ENCODE data around the gene KIAA1549.

Gene KIAA1549

DNA sequence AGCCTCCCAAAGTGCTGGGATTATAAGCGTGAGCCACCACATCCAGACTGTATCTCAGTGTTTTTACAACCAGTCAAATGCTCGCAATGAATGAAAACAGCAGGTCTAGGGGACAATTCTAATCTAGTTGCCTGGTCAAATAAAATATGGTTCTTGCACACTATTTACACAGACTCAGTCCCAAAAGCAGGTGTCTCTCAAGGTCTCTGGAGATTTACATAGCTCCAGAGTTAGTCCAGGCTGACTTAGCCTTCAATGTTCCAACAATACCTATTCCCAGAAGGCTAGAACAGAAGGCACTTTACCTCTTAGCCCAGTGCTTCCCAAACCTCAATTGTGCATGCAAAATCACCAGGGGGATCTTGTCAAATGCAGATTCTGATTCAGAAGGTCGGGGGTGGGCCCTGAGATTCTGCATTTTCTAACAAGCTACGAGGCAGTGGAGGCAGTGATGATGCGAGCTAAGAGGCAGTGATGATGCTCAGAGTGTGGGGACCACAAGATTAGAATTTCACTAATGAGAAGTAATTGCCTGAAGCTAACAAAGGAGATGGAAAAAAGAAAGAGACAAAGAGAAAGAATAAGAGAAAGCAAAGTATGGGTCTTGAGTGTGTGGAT lies 6.4 kb downstream of the KIAA1549 start:
- DNase-seq (ENCODE audit: low spot score) = no peak

GRCh38 chr7:138974103-138974502 lies 7.1 kb downstream of the KIAA1549 start:
- DNase-seq (ENCODE audit: low spot score) = no peak

DNA sequence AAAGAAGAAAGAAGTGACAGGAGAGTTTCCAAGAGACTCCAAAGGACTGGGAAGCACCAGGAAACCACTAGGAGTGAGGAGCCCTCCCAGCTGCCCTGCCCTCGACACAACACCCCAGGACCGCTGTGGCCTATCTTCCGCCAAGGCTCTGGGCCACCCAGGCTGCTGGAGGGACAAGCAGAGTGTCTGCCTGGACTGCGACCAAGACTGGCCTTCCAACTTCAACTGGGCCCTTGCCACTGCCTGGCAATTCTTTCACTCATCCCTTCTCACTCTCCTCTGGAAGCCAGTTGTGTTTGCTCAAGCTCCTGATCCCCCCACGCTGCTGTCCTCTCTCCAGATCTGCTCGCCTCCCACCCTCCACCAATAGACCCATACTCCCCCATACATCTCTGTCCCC lies 10.2 kb downstream of the KIAA1549 start:
- no peak for DNase-seq (ENCODE audit: low spot score)

DNA sequence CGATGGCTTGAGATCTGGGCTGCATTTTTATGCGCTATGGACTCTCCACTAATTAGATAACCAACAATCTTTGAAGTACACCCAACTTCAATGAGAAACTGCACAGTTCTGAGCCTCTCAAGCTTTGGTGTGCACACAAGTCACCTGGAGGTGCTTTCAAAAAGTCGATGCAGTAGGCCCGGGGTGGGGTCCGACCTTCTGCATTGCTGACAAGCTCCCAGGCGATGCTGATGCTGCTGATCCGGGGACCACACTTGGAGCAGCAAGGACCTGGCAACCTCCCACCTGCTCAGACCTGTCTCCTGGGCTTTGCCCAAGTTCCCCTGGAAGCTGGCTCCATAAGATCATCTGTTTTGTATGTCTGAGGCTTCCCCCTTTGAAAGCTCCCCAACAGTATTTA lies 10.7 kb downstream of the KIAA1549 start:
- DNase-seq (ENCODE audit: low spot score) = no peak

GRCh38 chr7:138967159-138967558 lies 14.0 kb downstream of the KIAA1549 start:
- no peak for DNase-seq (ENCODE audit: low spot score)

DNA sequence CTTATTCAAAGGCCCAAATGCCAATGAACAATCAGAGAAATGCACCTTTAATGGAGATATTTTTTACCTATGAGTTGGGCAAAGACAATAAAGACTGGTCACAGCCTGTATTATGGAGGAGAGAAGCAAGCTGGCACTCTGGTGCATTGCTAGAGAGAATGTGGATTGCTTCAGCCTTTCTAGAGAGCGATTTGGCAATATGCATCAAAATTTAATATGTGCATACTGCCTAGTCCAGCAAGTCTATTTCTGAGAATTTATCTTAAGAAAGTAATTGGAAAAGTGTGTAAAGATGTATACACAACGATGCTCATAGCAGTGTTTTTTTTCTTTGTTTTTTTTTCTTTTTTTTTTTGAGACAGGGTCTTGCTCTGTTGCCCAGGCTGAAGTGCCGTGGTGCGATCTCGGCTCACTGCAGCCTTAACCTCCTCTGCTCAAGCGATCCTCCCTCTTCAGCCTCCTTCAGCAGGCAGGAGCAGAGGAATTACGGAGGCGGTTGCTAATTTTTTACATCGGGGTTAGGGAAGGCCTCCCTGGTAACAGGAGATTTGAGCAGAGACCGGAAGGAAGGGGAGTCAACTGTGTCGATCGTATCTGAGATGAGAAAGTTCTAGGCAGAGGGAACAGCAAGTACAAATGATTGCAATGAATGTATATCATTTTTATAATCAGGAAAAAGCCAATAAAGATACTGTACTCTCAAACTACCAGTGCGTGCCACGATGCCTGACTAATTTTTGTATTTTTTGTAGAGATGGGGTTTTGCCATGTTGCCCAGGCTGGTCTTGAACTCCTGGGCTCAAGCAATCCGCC lies 16.4 kb downstream of the KIAA1549 start:
- no peak for DNase-seq (ENCODE audit: low spot score)

- no peak for DNase-seq (ENCODE audit: low spot score)
These were observed 17.5 kb downstream of the KIAA1549 start for GRCh38 chr7:138963675-138964074.

DNA sequence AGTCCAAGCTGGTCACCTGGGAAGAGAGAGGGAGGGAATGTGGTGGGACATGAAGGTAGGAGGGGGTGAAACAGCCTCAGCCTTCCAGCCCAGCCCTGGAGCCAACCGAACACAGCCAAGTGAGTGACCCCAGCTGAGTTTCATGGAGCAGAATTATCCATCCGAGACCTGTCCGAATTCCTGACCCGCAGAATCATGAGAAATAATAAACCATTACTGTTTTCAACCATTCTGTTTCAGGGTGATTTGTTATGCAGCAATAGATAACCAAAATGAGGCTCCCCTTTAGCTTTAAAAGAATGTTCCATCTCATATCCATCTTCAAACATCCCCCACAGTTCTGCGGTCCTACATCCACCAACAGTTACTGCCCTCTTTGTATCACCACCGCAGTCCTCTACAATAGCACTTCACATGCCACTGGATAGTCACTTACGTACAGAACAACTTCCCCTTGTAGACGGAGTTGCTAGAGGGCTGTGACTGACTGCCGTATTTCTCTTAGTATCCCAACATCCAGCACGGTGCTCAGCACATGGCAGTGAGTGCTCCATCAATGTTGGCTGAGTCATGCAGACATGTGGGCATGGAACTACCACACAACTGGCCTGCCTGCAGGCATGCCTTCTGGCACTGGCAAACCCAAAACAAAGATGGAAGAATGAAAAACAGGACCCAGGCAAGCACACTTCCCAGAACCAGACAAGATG lies 18.5 kb downstream of the KIAA1549 start:
- no peak for DNase-seq (ENCODE audit: low spot score)

DNA sequence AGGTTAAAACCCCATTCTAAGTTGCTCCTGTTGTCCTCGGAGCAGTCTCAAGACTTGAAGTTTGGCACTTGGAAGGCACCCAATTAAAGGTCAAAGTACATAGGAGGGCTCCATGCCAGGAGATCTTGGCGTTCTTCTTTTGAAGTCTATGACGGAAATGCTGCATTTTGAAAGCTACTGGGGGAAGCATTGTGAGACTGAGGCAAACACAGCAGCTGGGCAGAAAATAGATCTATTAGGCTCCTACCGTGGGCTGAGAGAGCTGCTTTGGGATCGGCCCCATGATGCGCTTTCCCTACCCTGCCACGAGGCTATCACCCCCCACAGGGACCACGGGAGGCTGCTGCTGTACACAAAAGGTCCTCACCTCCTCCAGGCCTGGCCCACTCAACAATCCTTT lies 20.0 kb downstream of the KIAA1549 start:
- no peak for DNase-seq (ENCODE audit: low spot score)

DNA sequence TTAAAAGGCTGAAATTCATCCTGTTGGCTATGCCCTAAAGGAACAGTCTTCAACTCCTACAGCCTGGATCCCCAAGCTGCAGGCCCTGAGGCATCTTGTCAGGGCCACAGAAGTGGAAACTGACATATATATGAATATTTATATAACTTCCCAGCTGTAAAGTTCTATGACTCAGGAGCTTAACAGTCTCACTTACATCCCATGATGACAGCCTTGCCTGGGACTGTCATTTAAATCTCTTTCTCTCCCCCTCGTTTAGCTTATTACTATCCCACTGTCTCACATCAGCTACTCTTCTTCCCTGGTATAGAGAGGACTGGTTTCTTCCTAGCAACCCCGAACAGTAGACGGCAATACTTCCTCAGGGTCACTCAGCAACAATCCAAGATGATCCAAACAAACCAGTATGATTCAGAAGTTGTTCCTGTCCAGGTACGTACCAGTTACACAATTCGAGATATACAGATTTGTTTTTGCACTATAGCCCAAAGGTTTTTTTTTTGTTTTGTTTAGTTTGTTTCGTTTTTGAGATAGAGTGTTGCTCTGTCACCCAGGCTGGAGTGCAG lies 22.7 kb downstream of the KIAA1549 start:
- DNase-seq (ENCODE audit: low spot score) = no peak

DNA sequence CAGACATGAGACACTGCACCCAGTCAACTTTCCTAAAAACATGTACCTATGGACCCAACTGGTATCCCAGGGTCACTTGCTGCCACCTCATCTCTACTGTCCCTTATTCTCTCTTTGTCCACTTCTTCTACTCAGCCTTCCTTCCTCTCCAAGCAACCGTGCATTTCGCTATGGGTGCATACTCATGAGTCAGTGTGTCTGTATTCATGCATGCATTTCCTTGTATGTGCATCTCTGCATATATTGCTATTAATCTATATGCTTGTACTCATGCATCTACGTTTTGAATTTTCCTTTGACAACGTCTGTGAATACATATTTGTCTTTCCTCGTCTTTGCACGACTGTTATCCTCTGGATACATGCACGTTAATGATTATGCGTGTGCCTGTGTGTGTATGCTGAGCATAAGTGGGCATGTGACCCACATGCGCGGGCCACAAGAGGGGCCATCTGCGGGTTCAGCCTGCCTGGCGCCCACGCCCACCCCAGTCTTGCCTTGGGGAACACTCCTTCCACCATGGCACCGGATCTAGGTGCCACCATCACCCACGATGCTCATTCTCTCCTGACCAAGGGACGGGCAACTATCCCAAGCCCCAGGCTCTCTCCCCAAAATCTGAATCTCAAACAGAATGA lies 23.3 kb downstream of the KIAA1549 start:
- no peak for DNase-seq (ENCODE audit: low spot score)

DNA sequence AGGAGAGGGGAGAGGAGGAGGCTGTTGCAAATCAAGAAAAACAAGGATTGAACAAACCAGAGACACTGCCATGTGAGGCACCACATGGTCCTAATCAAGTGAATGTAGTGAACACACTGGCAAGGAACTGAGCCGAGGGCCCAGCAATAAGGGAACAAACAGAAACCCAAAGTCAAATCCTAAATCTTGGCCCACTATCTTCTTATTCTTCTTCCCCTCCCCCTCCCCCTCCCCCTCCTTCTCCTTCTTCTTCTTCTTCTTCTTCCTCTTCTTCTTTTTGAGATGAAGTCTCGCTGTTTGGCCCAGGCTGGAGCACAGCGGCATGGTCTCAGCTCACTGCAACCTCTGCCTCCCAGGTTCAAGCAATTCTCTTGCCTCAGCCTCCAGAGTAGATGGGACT lies 24.0 kb downstream of the KIAA1549 start:
- no peak for DNase-seq (ENCODE audit: low spot score)

- no peak for DNase-seq (ENCODE audit: low spot score)
These were observed 26.4 kb downstream of the KIAA1549 start for GRCh38 chr7:138954545-138955475.

DNA sequence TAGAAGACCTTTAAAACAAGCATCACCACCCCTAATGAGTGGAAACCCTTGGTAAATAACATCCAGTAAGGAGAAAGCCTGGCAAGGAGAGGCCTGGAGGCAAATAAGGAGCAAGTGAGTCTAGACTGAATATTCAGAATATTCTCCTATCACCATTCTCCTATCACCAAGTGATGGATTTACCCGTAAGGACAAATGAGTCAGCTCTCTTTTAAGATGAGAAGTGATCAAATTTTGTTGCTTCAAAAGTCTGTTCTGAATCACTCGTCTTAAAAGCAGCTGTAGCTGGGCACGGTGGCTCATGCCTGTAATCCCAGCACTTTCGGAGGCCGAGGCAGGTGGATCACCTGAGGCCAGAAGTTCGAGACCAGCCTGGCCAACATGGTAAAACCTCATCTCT lies 28.4 kb downstream of the KIAA1549 start:
- DNase-seq (ENCODE audit: low spot score) = no peak

GRCh38 chr7:138951953-138952352 lies 29.2 kb downstream of the KIAA1549 start:
- no peak for DNase-seq (ENCODE audit: low spot score)

DNA sequence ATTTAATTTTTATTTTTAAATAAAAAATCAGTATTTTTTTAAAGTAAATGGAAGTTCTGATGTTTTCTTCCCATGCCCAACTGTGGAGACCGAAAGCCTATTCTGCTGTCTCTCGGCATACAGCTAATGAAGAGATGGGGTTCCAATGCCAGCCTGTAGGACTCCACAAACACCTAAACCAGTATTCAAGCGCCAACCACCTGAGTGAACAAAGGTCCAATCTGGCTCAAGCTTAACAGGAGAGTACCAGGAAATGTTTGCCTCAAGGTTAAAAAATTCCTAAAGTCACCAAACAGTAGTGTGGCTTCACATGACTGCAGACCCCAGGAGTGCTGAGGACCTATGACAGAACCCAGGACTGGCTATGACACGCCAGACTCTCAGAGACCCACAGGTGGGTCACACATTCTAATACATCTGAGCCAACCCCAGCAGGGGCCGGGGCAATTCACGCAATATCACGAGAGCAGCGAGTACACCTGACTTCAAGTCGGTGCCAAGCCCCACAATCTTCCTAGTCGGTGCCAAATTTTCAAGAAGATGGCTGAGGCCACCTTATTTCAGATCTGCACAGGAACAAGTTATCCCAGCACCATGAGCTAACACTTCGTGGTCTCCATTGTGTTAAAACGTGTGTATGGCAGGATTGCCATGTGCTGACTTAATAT lies 31.6 kb downstream of the KIAA1549 start:
- no peak for DNase-seq (ENCODE audit: low spot score)

- no peak for DNase-seq (ENCODE audit: low spot score)
These were observed 32.8 kb downstream of the KIAA1549 start for GRCh38 chr7:138948403-138948802.

- DNase-seq (ENCODE audit: low spot score) = no peak
These were observed 35.4 kb downstream of the KIAA1549 start for GRCh38 chr7:138945821-138946220.

DNA sequence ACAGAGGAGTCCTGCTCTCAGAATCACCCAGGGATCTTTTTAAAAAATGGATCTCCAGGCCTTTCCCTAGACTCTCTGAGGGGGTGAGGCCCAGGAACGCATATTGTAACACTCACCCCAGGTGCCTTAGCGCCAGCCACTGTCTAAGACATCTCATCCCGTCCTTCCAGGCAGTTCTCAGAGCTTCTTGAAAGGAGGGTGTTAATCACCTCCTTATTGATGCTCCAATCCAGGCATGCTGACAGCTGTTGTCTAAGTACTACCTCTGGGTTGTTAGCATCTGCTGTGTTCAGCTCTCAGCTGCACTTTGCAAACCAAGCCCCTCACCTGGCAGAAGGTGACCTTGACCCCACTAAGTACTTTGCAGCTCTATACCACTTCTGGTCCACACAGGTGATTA lies 36.0 kb downstream of the KIAA1549 start:
- no peak for DNase-seq (ENCODE audit: low spot score)

GRCh38 chr7:138944592-138944991 lies 36.6 kb downstream of the KIAA1549 start:
- DNase-seq (ENCODE audit: low spot score) = no peak

DNA sequence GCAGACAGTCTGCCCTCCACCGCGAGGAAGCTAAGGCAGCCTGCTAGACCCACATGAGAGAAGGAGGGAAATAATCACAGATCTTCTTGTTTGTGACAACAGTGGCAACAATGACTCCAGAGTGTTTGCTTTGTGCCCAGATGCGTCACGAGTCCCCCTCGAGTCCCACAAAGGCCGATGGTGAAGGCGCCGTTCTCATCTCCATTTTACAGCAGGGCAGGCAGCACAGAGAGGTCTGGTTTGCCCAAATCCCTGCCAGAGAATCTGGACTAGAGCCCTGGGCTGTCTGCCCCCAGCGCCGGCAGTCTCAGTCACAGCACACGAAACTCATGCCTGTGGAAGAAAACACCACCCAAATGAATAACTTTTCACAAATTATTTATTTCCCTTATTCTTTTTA lies 38.1 kb downstream of the KIAA1549 start:
- DNase-seq (ENCODE audit: low spot score) = no peak
